GM19035 (cell line): Measurements from ENCODE around the gene PKP1.

Experiments
- ATAC-seq: cut with Tn5 transposase; IDR thresholded peaks from one replicate; pipeline ENCODE4 v1.9.1; 2021; ENCODE audit not compliant: unreplicated experiment

PKP1 gene

DNA sequence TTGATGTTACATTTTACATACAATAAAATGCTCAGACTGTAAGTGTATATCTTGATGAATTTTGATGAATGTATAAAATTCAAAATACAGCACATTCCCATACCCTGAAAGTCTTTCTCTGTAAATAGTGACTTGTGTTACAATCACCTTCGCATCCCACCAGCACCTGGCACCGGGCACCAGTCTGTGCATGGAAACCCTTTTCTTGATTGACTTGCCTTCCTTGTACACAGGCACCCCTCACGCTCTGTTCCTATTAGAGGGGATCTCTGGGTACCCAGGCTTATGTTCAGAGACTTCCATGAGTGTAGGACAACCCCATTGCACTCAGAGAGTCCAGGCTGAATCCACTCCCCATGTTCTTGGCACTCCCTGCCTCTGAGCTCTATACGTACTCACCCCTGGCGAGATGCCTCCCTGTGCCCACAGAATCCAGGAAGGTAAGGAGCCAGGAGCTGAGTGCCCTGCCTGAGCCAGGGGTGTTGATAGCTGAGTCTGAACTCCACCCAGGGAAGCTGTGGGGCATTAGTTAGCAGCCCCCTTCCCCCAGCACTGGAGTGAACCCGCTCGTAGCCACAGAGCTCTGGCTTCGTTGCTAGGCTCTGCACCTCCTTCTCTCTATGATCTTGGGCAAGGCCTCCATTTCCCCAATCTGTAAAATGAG, 22.5 kb upstream of the PKP1 start:
- ATAC-seq, result no peak

DNA sequence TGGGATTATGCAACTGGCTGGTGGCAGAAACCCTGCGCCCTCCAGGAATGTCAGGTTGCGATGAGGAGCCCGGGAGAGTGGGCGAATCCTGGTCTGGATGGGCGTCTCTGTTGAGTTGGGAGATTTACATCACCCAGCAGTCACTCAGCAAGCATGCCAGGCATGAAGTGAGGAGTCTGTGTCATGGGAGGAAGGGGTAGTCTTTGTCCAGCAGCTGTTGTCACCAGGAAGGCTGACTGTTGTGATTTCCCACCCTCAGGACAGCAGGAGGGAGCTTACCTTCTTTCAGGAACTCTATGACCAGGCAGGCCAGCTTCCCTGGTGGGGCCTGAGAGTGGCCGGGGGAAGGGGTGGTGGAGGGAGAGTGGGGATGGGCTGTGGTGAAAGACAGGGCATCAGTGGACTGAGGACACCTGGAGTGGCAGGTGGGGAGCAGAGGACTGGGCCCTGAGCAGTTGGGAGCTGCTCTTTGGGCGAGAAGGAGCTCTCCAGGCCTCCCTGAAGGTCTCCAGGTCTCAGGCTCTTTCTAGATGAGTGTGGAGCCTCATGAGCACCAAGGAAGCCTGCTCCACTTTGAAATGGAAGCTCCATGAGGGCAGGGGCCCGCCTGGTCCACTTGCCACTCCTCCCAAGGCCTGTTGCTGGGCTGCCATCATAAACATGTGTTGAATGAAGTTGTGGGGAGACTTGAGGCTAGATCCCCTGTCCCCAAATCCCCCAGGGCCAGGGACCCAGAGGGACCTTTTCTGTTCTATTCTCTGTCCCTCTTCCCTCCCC, 21.3 kb upstream of the PKP1 start:
- no peak for ATAC-seq

DNA sequence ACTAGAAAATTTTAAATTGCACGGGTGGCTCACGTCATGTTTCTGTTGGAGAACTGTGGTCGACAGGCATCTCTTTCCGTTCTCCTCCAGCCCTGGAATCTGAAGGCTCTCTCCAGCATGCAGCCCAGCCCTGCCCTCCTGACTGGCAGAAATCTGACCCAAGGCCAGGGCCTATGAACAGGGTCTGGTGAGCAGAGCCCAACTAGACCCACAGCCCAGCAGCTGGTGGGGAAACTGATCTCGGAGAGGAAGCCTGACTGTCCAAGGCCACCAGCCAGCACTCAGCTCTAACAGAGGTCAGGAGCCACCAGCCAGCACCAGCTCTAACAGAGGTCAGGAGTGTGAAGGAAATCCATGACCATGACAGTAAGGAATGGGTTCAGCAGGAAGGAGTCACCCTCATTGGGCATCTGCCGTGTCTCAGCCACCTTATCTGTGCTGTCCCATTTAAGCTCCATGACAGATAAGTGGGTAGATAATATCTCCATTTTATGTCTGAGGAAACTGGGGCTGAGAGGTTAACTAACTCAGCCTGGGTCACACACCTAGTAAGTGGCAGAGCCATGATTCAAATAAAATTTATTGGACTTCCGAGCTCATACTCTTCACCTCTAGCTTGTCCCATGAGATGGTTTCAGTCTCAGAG, 20.2 kb upstream of the PKP1 start:
- no peak for ATAC-seq

DNA sequence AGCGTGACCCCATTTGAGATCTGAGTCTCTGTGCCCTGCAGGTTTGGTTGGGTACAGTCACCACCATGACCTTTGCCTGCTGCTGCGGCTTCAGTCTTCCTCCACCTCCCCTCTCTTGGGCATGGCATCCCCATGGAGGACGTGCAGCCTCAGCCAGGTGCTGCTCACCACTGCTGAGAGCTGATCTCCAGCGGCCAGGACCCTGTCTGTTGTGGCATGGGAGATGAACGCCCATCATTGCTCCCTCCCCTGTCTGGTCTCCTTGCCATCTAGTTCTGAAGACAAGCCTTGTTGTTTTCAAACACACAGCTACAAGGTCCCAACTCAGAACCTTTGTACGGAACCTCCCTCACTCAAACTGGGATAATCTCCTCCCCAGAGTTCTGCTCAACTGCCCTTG, 19.2 kb upstream of the PKP1 start:
- ATAC-seq, result no peak

DNA sequence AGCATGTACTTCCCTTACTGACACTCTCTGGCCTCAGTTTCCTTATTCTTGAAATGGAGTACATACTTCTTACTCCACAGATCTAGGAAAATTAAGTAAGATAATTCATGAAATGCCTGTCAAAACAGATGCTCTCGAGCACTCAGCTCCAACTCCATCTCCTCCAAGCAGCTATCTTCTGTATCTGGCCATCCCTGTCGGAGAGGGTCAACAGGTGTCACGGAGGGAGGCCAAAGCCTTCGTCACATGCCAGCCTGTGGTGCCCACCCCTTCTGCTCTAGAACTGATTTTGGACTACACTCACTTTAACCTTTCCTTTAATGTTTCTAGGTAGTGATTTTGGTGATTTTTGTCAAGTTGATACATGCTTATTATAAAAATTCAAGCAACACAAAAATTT, 18.8 kb upstream of the PKP1 start:
- no peak for ATAC-seq

DNA sequence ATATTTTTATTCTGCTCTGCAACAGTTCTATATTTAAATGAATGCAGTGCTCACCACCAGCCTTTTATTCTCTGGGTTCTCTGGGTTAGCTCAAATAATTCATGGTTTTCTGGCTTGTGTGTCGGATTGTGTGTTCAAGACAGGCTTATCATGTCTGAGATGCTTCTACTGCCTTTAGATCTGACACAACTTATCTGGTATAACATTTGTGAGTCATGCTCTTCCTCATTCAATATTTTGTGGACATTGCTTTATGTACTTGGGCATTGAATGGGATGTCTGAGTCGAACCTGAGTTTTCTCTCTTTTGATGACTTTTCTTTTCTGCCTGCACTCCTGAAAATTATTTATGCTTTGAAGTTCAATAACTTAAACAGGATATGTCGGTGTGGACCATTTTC, 17.6 kb upstream of the PKP1 start:
- no peak for ATAC-seq

DNA sequence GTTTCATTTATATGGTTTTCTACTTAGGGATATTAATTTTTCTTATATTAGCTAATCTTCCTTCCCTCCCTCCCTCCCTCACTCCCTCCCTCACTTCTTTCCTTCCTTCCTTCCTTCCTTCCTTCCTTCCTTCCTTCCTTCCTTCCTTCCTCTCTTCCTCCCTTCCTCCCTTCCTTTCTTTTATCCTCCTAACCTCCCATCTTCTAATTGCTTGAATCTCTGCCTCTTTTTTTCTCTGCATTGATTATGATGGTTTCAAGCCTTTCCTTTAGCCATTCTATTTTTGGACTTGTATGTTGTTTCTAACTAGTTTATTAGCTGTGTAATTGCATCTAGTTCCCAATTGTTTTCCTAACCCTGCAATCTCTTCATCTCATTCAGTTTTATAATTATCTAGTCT, 17.0 kb upstream of the PKP1 start:
- no peak for ATAC-seq

DNA sequence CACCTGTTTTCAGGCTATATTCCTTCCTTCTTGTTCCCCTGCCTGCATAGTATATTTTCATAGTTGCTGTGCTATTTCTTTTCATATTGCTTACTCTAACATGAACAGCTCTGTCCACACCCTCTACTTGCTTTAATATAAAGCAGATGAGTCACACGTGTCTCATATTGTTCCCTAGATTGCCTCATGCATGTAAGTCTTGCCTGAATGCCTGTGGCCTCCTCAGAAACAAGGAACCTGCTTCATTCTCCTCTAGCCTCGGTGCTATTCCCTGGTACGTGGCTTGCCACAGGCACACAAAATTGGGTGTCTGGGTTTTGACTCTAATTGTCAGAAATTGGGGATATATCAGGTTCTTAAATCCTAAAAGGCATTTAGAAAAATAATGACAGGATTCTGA, 16.5 kb upstream of the PKP1 start:
- no peak for ATAC-seq

DNA sequence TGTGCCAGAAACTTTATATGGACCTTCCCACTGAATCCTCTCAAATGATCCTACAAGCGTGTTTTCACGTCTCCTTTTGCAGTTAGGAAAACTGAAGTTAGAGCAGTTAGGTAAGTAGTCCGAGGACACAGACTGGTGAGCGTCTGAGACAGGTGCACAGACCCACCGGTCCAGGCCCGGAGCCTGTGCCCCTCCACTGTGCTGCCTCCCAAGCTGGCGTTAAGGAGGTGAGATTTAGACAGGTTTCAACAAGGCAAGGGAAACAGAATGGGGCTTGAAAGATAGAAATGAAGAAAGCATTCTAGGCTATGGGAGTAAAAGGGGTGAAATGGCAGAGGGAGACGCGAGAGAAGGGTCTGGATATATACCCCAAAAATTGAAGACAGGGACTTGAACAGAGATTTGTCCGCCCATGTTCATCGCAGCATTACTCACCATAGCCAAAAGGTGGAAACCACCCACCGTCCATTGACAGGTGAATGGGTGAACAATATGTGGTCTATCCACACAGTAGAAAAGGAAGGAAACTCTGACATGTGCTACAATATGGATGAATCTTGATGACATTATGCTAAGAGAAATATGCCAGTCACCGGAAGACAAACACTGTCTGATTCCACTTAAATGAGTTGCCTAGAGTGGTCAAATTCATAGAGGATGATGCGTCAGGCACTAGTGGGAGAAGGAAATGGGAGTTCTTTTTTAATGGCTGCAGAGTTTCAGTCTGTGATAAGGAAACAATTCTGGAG, 15.7 kb upstream of the PKP1 start:
- ATAC-seq, result no peak

DNA sequence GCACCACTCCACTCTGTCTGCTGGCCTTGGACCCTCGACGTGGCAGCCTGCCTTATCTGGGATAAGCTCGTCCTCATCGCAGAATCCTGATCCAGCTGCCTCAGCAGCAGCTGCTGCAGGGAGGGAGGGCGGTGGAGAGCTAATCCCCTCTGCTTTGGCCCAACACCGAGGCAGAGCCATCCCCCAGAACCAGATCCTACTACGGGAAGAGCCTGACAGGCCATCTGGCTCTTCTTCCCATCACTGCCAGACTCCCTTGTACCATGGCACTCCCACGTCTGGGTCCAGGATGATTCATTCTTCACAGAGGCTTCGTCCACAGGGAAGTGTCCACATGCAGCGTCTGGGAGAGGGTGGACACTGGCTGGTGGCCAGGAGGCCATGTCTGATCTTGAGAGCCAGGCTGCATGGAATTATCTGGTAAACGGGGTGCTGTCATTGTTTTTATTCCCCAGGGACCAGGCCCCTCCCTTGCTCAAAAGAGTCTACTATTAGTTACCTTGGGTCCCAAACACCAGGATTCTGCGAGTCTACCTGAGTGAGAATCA, 14.6 kb upstream of the PKP1 start:
- no peak for ATAC-seq

DNA sequence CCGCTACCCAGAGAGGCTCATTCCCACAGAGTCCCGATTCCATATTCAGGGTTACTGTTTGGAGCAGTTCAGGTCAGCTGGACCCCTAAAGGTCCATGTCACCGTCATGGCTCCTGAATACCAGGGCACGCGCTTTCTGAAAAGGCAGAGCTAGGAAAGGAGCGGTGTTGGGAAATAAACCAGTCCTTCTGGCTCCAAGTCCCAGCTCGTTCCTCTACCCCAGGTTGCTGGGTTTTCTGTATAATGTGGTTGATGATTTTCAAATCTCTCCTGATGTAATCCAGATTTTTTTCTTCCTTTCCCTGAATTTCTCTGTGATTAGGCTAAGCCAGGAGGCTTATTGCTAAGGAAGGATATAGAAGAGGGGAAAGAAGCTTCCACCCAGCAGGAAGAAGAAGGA, 14.0 kb upstream of the PKP1 start:
- no peak for ATAC-seq

DNA sequence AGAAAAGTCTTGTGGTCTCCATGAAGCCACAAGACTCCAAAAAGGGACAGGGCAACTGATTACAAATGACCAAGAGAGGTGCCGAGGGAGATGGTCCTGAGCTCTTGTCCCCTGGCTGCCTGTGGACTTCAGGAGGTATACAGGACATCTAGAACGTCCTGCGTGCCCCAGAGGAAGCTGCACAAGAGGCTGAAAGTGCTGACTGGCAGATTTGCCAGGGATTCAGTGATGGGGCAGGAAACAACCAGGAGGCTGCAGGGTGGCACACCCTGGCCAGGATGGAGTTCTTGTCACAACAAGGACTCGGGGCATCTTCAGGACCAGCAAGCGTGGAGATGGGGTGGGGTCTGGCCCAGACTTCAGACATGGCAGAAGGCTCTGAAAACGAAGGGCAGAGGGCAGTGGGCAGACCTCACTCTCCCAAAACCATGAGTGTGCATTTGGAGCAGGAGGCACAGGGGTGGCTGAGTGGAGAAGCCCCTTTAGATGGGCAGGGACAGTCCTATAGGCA, 13.4 kb upstream of the PKP1 start:
- no peak for ATAC-seq

DNA sequence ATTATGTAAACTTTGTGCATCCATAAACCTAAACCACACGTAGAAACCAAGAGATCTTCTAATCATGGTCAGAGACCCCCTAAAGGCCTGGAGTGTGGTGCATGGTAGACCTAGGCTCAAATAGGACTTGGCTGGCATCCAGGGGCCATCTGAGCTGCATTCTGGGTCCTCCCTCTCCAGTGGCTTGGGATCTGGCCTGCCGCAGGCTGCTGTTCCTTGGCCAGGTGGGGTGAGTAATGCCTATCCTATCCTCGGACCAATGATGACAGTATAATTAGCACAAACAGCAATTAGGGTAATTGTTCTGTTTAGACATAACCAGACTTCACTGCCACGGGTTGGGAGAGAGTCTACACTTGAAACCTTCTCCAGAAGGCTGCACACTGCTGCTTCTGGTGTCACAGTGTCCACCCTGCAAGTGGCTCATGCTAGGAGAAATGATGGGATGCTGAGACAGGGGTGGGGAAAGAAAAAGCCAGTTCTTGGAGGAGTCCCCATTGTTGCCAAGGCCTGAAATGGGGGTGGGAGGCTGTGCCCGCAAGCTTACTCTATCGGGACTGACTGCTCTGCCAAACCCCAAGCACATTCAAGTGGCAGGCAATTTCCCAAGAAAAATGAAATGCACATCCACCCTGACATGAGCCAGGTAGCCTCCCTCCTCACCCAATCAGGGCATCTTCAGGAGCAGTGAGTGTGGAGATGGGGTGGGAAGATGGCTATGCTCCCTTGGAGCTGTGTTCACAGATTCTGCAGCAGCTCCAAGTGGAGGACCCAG, 12.5 kb upstream of the PKP1 start:
- no peak for ATAC-seq

DNA sequence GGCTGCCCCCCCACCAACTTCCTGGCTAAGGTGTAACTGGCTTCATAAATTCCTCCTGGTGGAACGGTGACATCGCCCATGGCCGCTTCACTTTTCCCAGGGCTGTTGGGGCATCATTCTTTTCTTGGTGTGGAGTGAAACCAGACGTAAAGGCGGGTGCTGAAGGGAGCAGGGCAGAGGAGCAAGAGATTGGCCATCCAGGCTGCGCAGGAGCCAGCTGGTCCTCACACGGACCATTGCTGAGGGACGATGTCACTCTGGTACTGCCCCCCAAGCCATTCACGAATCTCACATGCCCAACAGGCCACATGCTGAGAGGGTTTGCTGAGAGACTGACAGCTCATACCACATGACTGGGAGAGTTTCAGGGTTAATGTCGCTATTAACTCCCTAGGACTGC, 10.5 kb upstream of the PKP1 start:
- ATAC-seq, result no peak

DNA sequence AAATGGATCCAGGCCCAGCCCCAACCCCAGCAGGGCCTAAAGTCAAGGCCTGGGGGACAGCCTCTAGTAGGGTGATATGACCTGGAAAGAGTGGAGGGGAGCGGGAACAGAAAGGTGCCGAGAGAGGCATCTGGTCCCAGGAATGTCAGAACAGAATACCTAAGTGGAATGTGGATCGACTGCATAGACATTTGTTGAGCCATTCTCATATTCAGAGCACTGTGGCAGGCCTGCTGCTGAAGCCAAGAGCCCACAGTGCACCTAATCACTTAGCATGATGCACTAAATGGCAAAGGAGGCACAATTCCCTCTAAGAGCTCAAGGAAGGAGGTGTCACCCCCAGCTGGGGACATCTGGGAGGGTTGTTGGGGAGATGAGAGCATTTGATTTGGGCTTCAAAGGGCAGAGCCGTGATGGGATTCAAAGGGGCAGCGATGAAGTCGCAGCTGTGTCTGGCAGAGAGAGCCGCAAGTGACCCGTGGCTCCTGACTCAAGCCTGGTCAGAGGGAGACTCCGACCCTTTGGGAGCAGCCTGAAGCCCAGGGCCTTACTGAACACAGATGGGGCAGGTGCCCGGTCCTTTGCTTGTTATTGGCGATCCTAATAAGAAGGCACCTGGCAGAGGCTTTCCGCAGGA, 8.6 kb upstream of the PKP1 start:
- ATAC-seq, result no peak

DNA sequence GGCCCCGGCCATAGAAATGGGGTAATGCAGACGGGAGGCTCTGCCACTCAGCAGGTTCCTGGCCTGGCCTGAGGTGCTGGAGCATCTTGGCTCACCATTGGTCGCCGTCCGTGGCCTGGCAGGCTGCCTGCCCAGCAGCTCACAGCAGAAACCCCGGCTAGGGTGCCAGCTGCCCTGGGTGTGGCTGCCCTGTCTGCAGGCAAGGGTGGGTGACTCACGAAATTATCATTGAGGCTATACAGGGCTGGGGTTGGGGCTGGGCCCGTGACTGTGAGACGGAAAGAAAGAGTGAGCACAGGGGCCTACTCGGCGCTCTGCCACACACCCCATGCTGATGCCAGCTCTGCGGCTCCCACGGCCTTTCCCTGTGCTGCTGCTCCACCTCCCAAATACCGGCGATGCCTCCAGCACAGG, 8.0 kb upstream of the PKP1 start:
- no peak for ATAC-seq

DNA sequence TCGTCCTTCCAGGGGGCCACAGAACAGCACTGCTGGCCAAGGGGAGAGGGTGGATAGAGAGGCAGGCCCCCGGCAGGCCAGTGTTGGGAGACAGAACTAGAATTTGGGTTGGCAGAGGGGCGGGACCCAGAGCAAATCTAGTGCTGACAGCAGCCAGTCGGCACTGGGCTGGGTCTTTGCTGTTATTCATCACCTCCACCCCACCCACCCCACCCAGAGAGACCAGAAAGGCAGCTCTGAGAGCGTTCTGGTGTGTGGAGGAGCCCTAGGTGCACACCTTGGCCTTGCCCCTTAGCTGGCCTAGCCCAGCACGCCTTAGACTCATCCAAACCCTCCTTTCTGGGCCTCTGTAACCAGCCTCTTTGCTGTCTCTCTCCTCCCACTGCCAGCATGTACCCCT, 6.4 kb upstream of the PKP1 start:
- no peak for ATAC-seq

DNA sequence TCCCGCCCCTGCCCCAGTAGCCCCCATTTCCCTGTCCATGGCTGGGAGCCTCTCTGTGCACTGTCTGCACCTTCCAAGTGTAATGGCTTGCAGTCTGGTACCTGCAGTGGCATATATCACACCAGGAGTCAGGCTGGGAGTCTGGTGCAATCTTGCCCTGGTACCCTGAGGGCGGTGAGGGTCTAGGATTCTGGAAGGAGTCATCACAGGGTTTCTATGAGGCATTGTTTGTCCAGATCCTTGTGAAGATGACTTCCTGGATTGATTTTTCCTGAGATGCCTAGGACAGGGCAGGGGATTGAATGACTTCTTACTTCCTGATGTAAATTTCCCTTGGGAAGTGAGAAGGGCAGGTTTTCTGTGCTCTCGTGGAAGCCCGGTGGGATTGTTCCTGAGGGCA, 5.9 kb upstream of the PKP1 start:
- ATAC-seq, result no peak

DNA sequence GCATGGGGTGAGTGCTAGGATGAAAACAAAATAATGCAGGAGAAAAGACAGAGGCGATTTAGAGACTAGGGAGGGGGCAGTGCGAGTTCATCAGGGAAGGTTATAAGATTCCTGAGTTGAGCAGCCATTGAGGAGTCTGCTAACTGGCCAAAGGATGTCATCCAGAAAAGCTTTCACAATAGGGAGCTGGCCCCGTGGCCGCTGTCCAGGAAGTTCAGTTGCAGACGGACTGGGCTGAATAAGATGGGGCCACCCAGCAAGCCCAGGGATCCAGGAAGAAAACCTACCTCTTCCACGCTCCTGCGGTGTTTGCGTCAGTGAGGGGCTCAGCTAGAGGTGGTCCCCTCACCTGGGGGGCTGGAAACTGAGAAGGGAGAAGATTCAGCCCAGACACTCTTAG, 4.0 kb upstream of the PKP1 start:
- ATAC-seq, result no peak

DNA sequence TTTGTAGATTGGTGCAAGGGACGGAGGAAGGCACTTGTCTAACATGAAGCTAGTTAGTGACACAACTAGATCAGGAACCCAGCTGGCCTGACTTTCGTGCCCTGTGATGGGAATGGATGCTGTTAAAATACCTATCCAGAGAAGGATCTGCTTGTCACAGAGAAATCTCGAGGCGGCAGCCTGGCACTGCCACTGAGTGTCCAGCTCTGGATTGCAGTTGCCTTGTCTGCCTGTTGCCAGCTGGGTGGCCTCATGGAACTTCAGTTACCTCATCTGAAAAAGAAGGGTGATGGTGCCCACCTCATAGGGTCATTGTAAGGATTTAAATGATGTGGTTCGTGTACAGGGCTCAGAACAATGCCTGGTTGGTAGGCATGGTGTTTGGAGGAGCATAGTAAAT, 2.4 kb upstream of the PKP1 start:
- ATAC-seq, result no peak
